Kidney glomerular epithelial cell (primary cell): ENCODE data around the gene MPIG6B.
"Not testable (repeated sequence)": the region's sequence is repeated elsewhere in the genome, so short reads cannot be mapped to it uniquely, and the experiment has no call there.

Experiments used
- DNase-seq: peaks from one replicate; lab custom pipeline; 2025; lab: John Stamatoyannopoulos, UW

The MPIG6B gene

DNA sequence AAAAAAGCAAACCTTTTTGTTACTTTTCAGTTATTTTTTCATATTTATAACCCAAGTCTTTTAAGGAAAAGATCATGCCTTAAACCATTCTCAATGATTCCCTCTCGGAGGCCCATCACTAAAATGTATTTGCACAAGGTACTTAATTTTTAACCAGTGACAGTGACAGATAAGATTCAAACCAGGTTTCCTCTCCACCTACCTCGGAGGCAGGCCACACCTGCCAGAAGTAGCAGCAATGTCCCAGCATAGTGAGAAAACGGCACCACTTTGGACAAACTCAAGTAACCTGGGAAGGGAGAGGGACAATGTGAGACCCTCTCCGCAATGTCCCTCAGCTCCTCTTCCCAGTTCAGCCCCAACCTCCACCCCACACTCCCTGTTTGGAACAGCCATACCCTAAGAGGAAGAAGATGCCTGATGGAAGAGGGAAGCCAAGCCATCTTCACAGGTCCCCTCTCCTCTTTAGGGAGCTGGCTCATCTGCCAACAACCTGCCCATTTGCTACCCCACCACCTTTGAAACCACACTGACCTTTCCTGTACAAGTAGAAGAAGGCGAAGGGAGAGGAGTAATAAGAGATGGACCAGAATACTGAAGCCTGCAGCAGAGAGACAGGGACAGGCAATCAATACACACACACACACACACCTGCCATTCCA, 22.3 kb upstream of the MPIG6B start:
- DNase-seq = no peak

- DNase-seq = no peak
These were observed 21.3 kb upstream of the MPIG6B start for GRCh38 chr6:31701666-31702404.

GRCh38 chr6:31702405-31702818, 20.8 kb upstream of the MPIG6B start:
- DNase-seq = no peak

- peak; percentile 93 for DNase-seq
These were observed 20.1 kb upstream of the MPIG6B start, which contains the start of gene ABHD16A for GRCh38 chr6:31702819-31703716. Gene ABHD16A, minus strand, starts transcription at chr6:31703324. Its CDS starts 43 bp downstream, at chr6:31703281.

GRCh38 chr6:31705931-31706330, 17.2 kb upstream of the MPIG6B start:
- DNase-seq = no peak

DNA sequence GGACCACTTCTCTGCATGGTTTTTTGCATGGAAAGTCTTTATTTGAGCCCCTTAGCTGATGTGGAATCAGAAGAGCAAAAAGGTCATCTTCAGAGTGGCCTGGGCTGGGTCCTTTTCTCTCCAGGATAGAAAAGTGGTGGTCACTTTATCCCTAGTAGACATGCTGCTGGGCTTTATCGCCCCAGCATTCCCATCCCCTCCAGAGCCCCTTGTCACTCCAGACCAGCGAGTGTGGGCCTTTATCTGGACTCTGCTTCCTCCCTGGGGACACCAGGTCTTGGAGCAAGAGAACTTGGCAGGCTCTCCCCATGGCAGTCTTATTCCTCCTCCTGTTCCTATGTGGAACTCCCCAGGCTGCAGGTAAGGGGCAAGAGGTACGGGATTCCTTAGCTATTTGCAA, 16.6 kb upstream of the MPIG6B start, which contains the start of gene LY6G6F:
LY6G6F (plus strand) TSS at position 268 of the 400 bp plus-strand sequence; CDS start at position 309, 41 bp downstream.
- no peak for DNase-seq

DNA sequence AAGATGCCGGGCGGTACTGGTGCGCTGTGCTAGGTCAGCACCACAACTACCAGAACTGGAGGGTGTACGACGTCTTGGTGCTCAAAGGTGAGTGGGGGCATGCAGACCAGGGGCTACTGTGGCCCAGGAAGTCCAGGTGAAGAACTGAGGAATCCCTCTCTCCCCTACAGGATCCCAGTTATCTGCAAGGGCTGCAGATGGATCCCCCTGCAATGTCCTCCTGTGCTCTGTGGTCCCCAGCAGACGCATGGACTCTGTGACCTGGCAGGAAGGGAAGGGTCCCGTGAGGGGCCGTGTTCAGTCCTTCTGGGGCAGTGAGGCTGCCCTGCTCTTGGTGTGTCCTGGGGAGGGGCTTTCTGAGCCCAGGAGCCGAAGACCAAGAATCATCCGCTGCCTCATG, 15.5 kb upstream of the MPIG6B start:
- no peak for DNase-seq

DNA sequence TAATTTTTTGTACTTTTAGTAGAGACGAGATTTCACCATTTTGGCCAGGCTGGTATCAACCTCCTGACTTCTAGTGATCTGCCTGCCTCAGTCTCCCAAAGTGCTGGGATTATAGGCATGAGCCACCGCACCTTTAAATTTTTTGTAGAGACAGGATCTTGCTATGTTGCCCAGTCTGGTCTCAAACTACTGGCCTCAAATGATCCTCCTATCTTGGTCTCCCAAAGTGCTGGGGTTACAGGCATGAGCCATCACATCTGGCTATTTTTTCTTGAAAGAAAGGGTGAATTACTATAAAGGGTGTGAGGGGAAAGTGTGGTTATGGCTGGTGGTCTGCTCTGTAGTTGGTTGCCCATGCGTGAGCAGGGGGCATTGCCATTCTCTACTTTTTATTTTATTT, 14.9 kb upstream of the MPIG6B start:
- no peak for DNase-seq

DNA sequence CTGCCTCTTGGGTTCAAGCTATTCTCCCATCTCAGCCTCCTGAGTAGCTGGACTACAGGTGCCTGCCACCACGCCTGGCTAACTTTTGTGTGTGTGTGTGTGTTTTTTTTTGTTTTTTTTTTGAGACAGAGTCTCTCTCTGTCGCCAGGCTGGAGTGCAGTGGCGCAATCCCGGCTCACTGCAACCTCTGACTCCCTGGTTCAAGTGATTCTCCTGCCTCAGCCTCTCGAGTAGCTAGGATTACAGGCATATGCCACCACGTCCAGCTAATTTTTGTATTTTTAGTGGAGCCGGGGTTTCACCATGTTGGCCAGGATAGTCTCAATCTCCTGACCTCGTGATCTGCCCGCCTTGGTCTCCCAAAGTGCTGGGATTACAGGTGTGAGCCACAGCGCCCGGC, 14.0 kb upstream of the MPIG6B start:
- DNase-seq = not testable (repeated sequence)

DNA sequence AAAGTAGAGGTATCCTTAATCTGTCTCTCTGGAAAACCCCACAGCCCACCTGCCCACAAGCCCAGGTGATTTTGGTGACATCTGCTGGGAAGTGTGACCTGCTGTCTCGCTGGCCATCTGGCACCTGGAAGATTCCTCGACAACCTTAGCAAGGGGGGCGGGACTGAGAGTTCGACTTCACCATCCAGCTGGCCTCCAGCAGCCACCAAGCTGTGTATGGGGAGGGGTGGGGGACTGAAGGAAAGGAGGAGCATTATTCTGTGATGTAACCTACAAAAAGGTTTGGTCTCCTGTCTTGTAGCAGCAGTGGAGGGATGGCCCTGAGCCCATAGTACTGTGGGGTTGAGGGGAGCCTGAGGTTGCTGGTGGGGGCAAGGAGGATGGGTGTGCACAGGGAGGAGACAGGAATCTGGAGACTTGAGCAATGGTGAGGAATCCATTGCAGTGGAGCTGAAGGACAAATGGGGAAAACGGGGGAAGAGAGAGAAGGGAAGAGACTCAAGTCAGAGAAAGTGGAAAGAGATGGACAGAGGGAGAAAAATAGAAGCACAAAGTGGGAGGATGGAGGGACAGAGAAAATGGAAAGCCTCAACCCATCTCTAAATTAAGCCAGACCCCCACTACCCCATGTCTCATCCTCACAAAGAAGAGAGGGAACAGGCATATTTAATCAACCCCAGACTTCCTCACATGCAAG, 12.5 kb upstream of the MPIG6B start:
- DNase-seq = no peak

GRCh38 chr6:31711233-31711632, 11.9 kb upstream of the MPIG6B start:
- no peak for DNase-seq

GRCh38 chr6:31712296-31712695, 10.9 kb upstream of the MPIG6B start:
- DNase-seq = no peak

DNA sequence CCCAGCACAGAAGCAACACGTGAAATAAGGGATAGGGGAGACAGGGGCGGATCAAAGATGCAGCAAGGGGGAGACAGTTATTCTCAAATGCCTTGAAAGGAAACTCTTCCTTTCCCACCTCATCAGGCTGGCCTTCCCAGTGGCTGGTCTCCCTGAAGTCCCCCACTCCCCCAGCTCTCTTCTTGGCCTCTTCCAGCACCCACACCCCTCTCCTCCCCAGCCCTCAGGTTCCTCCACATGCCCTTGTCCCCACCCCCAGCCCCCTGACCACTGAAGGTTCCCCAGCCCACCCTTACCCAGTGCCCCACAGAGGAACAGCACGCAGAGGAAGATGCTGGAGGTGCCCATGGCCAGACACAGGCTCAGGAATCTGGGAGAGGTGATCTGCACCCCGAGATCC, 9.7 kb upstream of the MPIG6B start:
- no peak for DNase-seq

- DNase-seq = no peak
These were observed 9.0 kb upstream of the MPIG6B start for GRCh38 chr6:31713991-31714684.

DNA sequence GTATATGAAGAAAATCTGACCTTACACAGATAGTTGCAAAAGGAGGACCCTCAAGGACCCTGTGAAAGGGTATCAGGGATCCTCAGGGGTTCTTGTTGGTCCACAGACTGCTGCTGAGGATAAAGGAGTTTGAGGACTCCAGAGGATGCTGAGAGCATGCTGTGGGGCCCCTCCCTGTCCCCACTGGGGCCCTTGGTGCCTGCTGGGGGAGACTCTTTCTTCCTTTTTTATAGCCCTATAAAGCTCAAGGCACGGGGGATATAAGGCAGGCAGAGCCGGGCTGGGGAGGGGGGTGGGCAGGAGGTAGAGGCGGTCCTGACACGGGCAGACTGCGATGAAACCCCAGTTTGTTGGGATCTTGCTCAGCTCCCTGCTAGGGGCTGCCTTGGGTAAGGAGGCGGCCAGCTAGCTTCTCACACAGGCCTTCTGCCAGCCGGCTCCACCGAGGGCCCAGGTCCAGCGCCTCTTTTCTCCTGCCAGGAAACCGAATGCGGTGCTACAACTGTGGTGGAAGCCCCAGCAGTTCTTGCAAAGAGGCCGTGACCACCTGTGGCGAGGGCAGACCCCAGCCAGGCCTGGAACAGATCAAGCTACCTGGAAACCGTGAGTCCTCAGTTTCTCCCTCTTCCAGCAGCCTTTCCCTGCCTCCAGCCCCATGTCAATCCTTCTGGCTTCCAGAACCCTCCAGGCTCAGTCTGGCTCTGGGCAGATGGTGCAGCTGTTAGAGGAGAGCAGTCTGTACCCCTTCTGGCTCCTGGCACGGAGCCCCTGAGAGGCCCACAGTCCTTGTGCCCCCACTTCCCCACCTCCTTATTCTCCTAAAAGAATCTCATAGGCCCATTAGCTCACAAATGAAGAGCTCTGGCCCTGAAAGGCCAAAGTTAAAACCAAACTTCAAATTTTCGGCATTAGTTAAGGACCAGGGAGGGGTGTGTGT, 7.9 kb upstream of the MPIG6B start, which contains the start of gene LY6G6D:
LY6G6D (plus strand) TSS at position 327 of the 937 bp plus-strand sequence; CDS start at position 335, 8 bp downstream.
- DNase-seq = no peak

DNA sequence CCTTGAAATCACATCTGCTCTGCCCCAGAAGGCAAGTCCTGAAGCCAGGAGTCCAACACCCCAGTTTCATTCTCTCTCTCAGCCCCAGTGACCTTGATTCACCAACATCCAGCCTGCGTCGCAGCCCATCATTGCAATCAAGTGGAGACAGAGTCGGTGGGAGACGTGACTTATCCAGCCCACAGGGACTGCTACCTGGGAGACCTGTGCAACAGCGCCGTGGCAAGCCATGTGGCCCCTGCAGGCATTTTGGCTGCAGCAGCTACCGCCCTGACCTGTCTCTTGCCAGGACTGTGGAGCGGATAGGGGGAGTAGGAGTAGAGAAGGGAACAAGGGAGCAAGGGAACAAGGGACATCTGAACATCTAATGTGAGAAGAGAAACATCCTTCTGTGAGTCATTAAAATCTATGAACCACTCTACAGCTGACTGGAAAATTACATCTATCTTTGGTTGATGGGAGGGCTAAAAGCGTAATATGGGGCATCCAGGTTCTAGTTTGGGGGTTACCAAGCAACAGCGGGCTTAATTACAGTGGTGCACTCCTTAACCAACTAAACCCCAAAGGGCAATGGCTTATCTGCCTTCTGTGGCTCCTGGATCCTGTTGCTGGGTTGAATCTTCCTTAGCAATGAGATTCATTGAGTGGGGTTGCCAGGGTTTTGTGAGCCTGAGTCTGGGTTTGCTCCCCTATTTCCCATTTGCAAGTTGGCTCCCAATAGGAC, 5.5 kb upstream of the MPIG6B start:
- no peak for DNase-seq

GRCh38 chr6:31718265-31718664, 4.9 kb upstream of the MPIG6B start:
- DNase-seq = no peak

DNA sequence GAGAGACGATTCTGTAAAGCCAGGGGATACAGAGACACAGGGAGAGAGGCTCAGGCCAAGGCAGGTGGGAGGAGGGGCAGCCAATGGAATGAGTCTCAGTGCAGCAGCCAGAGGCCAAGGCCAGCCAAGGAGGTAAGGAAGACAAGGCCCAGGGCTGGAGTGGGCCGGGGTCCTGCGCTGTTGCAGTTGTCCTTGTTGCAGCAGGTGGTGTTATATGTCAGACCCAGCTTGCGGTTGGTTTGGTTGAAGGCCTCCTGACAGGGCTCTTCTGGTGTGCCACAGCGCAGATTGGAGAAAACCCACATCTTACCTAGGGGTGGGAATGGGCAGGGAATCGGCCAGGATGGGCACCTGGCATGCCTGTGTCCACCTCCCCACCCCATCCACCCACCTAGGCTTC, 4.2 kb upstream of the MPIG6B start:
- no peak for DNase-seq

- DNase-seq = no peak
These were observed 2.9 kb upstream of the MPIG6B start for GRCh38 chr6:31720196-31720770.
